Colonic mucosa (tissue), 4 donors: ENCODE results near the gene KCNJ14. TPM values are rescaled to one million over a fixed set of nuclear protein-coding genes. Genes with fewer than 3 reads are reported as not detected.

Experiments
- DNase-seq: peaks from one replicate; pipeline ENCODE4 v3.0.0-alpha.2; 2020
- H3K27ac ChIP-seq: fragments of 200-600 bp; one replicate; pipeline ENCODE4 v1.8.0; 2021
- H3K27me3 ChIP-seq: fragments of 200-600 bp; one replicate; pipeline ENCODE4 v1.8.0; 2021
- H3K36me3 ChIP-seq: fragments of 200-600 bp; one replicate; pipeline ENCODE4 v1.8.0; 2021
- H3K4me1 ChIP-seq: fragments of 200-600 bp; one replicate; pipeline ENCODE4 v1.8.0; 2021; ENCODE audit warnings: mild to moderate bottlenecking
- H3K4me3 ChIP-seq: fragments of 200-600 bp; one replicate; pipeline ENCODE4 v1.8.0; 2021
- H3K9ac ChIP-seq, 2 donors: one replicate each; pipeline ENCODE4 v1.7.0; 2013; ENCODE audit warnings: control low read depth in 2 of 2, low read depth in 2 of 2, low read length in 2 of 2
- H3K9me3 ChIP-seq: fragments of 200-600 bp; one replicate; pipeline ENCODE4 v1.8.0; 2021
- intact Hi-C: fragments of 100-400 bp; cut with DNase I; formaldehyde crosslinking; loops from one replicate; pipeline ENCODE4 v1.14.1; 2022
- total RNA-seq, 2 donors: library from RNA; stranded (reverse); fragmentation: NEBNext Ultra II Directional in 1 of 2; extraction: Animal tissue kit (Norgen Biotek cat#: 25700) in 1 of 2; gene quantifications; one replicate each; pipeline ENCODE4 v1.2.1, GENCODE V29; 2021
- TF ChIP-seq, protein P1 (sequence below): fragments of 200-600 bp; IDR thresholded peaks from one replicate; pipeline ENCODE4 v1.8.0; 2022; ENCODE audit warnings: antibody characterized with exemption, mild to moderate bottlenecking
- donor health status: healthy.
- donor health status: DM: no; HTN: no; CAD: no.
- donor health status: DM: no; HTN: no; CAD: no.

KCNJ14 gene
- total RNA-seq, 2 donors from 2014 or later = 0.35 to 0.99 TPM

DNA sequence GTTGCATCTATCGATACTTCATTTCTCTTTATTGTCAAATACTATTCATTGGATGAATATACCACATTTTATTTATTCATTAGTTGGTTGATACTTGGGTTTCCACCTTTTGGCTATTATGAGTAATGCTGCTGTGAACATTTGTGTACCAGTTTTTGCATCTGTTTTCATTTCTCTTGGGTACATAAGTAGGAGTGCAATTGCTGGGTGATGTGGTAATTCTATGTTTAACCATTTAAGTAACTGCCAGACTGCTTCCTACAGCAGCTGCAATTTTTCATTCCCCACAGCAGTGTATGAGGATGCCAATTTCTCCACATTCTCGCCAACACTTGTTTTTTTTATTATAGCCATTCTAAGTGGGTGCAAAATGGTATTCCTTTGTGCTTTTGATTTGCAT, 2.6 kb downstream of the KCNJ14 start:
- TF ChIP-seq, protein P1, sequence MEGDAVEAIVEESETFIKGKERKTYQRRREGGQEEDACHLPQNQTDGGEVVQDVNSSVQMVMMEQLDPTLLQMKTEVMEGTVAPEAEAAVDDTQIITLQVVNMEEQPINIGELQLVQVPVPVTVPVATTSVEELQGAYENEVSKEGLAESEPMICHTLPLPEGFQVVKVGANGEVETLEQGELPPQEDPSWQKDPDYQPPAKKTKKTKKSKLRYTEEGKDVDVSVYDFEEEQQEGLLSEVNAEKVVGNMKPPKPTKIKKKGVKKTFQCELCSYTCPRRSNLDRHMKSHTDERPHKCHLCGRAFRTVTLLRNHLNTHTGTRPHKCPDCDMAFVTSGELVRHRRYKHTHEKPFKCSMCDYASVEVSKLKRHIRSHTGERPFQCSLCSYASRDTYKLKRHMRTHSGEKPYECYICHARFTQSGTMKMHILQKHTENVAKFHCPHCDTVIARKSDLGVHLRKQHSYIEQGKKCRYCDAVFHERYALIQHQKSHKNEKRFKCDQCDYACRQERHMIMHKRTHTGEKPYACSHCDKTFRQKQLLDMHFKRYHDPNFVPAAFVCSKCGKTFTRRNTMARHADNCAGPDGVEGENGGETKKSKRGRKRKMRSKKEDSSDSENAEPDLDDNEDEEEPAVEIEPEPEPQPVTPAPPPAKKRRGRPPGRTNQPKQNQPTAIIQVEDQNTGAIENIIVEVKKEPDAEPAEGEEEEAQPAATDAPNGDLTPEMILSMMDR = no peak
- intact Hi-C loops = no loop called here
- H3K27ac ChIP-seq = no peak overlapping the region
- H3K9me3 ChIP-seq = no peaks in the 10 kb centered on the region
- H3K4me3 ChIP-seq = no peak overlapping the region
- H3K4me1 ChIP-seq = no peaks in the 10 kb centered on the region
- no peaks in the 10 kb centered on the region for H3K27me3 ChIP-seq
- H3K9ac ChIP-seq = no peak overlapping the region
- DNase-seq = no peak
- H3K36me3 ChIP-seq = peaks cover 4% of the 10 kb centered on the region

DNA sequence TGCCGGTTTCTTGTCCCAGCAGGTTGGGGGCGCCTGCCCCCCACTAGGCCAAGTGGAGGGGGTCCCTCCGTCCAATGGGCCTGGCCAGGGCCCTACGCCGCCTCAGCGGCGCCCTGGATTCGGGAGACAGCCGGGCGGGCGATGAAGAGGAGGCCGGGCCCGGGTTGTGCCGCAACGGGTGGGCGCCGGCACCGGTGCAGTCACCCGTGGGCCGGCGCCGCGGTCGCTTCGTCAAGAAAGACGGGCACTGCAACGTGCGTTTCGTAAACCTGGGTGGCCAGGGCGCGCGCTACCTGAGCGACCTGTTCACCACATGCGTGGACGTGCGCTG, 6.2 kb downstream of the KCNJ14 start:
- H3K27ac ChIP-seq = no peak overlapping the region
- H3K27me3 ChIP-seq = no peaks in the 10 kb centered on the region
- intact Hi-C loops = no loop called here
- no peak for DNase-seq
- H3K4me1 ChIP-seq = no peaks in the 10 kb centered on the region
- H3K36me3 ChIP-seq = no peaks in the 10 kb centered on the region
- TF ChIP-seq, protein P1 = no peak
- no peak overlapping the region for H3K9ac ChIP-seq
- H3K9me3 ChIP-seq = no peaks in the 10 kb centered on the region
- H3K4me3 ChIP-seq = no peak overlapping the region

- no peaks in the 10 kb centered on the region for H3K9me3 ChIP-seq
- no peak overlapping the region for H3K27ac ChIP-seq
- no peaks in the 10 kb centered on the region for H3K4me1 ChIP-seq
- H3K36me3 ChIP-seq = no peaks in the 10 kb centered on the region
- DNase-seq = no peak
- no peak overlapping the region for H3K4me3 ChIP-seq
- intact Hi-C loops = no loop called here
- TF ChIP-seq, protein P1 = no peak
- H3K27me3 ChIP-seq = no peaks in the 10 kb centered on the region
- no peak overlapping the region for H3K9ac ChIP-seq
Measured at GRCh38 chr19:48461982-48462655, 6.7 kb downstream of the KCNJ14 start.

DNA sequence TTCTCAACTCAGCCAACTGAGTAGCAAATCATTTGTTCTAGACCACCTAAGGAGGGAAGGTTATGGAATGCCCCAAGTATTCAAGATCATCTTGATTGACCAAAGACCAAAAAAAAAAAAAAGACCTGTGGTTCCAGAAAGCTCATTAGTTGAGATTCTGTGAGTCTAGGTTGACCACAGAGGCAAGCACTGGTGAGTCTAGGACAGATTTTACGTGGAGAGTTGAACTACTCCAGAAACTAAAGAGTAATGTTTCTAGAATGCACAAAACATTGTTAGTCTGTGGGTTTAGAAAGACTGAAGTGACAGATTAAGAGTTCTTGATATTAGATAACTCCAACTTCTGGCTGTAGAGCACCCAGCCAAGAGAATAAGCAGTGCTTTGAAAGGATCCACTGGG, 9.8 kb downstream of the KCNJ14 start:
- DNase-seq = no peak
- intact Hi-C loops = no loop called here

DNA sequence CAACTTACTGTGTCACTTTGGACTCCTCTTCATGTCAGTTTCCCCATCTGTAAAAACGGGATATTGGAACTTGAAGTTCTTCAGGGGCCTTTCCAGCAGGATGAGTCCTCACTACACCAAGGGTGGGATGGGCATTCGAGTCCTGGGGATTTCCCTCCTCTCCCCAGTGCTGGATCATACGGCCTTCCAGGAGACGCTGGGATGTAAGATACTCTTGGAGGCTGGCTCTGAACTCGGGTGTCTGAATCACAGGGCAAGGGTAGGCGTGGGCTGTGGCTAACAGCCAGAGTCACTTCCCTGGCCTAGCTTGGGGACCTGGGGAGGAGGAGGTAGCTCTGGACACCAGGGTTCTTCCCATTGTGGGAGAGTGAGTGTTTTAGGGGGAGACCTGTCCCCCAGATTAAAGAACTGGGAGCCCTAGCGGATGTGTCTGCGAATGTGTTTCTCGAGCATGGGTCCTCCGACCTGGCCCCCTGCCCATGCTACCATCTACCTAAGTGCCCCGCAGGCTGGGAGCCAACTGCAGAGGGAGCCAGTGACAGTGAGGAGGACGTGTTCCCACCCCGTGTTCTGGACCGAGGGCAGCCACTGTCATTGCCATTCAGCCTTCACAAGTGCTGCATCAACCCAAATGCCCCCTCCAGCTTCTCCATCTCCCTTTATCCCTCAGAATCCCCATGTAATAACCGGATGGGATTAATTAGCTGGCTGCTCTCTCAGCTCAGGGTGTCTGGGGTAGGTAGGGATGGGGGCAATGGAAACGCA, 11.4 kb downstream of the KCNJ14 start:
- no peak for DNase-seq
- peaks cover 6% of the 10 kb centered on the region for H3K4me1 ChIP-seq
- no peaks in the 10 kb centered on the region for H3K27me3 ChIP-seq
- H3K4me3 ChIP-seq = no peak overlapping the region
- TF ChIP-seq, protein P1 = no peak
- H3K27ac ChIP-seq = no peak overlapping the region
- H3K9ac ChIP-seq = no peak overlapping the region
- H3K36me3 ChIP-seq = peaks cover 2% of the 10 kb centered on the region
- intact Hi-C loops = no loop called here
- no peaks in the 10 kb centered on the region for H3K9me3 ChIP-seq

More for the DNA sequence above, 9.8 kb downstream of the KCNJ14 start:
- H3K27ac ChIP-seq = no peak overlapping the region
- TF ChIP-seq, protein P1 = no peak
- no peak overlapping the region for H3K4me3 ChIP-seq
- no peaks in the 10 kb centered on the region for H3K9me3 ChIP-seq
- H3K9ac ChIP-seq = no peak overlapping the region
- H3K27me3 ChIP-seq = no peaks in the 10 kb centered on the region
- peaks cover 2% of the 10 kb centered on the region for H3K4me1 ChIP-seq
- no peaks in the 10 kb centered on the region for H3K36me3 ChIP-seq
